H1 (cell line): ENCODE data around the gene PILRB. TPM values are rescaled to one million over a fixed set of nuclear protein-coding genes. Genes with fewer than 3 reads are reported as not detected.

ENCODE experiments used
- SP4 ChIP-seq: IDR thresholded peaks from 2 replicates; pipeline ENCODE4 v1.6.1; 2012; ENCODE audit warnings: low read length, inconsistent platforms
- TBP ChIP-seq: IDR thresholded peaks from 2 replicates; pipeline ENCODE4 v1.6.1; 2011; ENCODE audit warnings: low read depth, low read length, improper control_type of control experiment
- polyA plus RNA-seq, 7 experiments: library from polyadenylated mRNA; depleted of rRNA in 3 of 7; stranded (reverse) in 5 of 7; unstranded in 2 of 7; fragments of >200 nt in 5 of 7; fragments of 200-250 nt in 2 of 7; gene quantifications; 1 replicate in 5 of 7; 2 replicates in 1 of 7; 4 replicates in 1 of 7; pipeline versions ENCODE4 v1.2.1 to v1.2.3, GENCODE V29; 2011 to 2013; ENCODE audit warnings: missing spikeins in 2 of 7, mixed read lengths in 2 of 7
- total RNA-seq: library from RNA; stranded (reverse); fragmentation: NEBNext Ultra II Directional; extraction: Animal tissue kit (Norgen Biotek cat#: 25700); gene quantifications from 2 replicates; pipeline ENCODE4 v1.2.1, GENCODE V29; 2021

The PILRB gene
- total and polyA plus RNA-seq, 2 of the 8 experiments (the other 6 are each of a cell fraction or from before 2014, with no cell fraction given): 32.2 to 49.9 TPM

GRCh38 chr7:100346921-100347320, 11.0 kb upstream of the PILRB start (continued):
- TF ChIP-seq SP4: no peak
- TF ChIP-seq TBP: no peak
